Head of caudate nucleus (tissue), 42 donors: Measurements from ENCODE around the gene PARD3.

Experiments
- DNase-seq, 42 donors: peaks; one replicate each; pipeline versions ENCODE4 v3.0.0 to v3.0.0-alpha.2; 2020 to 2021; ENCODE audit warnings: mixed read lengths in 7 of 42
- intact Hi-C: fragments of 100-400 bp; cut with DNase I; formaldehyde crosslinking; loops from one replicate; pipeline ENCODE4 v1.15.0; 2022

PARD3 gene

GRCh38 chr10:34121125-34121753, 693.9 kb downstream of the PARD3 start:
- peak in 1 of 42 donors; percentile 8 for DNase-seq
- intact Hi-C loops: no loop called here

GRCh38 chr10:34119456-34119855, 695.6 kb downstream of the PARD3 start:
- DNase-seq: peak in 1 of 42 donors; percentile 33
- intact Hi-C loops: no loop called here

- peak in 22 of 42 donors; percentile 9 to 59 (median 37) for DNase-seq
- intact Hi-C loops: no loop called here
These were observed 698.3 kb downstream of the PARD3 start for GRCh38 chr10:34116681-34117271.

- intact Hi-C loops: no loop called here
- peak in 10 of 42 donors; percentile 17 to 42 (median 33) for DNase-seq
These were observed 698.9 kb downstream of the PARD3 start for GRCh38 chr10:34116220-34116641.

GRCh38 chr10:34114914-34115313, 700.2 kb downstream of the PARD3 start:
- DNase-seq: peak in 1 of 42 donors; percentile 27
- intact Hi-C loops: no loop called here

GRCh38 chr10:34113504-34114225, 701.4 kb downstream of the PARD3 start:
- DNase-seq: peak in 1 of 42 donors; percentile 12
- intact Hi-C loops: no loop called here

- intact Hi-C loops: no loop called here
- peak in 1 of 42 donors; percentile 21 for DNase-seq
These were observed 702.8 kb downstream of the PARD3 start for GRCh38 chr10:34112171-34112782.

GRCh38 chr10:34111179-34111578, 703.9 kb downstream of the PARD3 start:
- DNase-seq: peak in 1 of 42 donors; percentile 31
- intact Hi-C loops: no loop called here

GRCh38 chr10:34109952-34110702, 705.0 kb downstream of the PARD3 start:
- intact Hi-C loops: no loop called here
- DNase-seq: peak in 1 of 42 donors; percentile 31

- intact Hi-C loops: no loop called here
- DNase-seq: peak in 1 of 42 donors; percentile 32
These were observed 705.6 kb downstream of the PARD3 start for GRCh38 chr10:34109495-34109894.

- peak in 2 of 42 donors; percentile 32 to 40 for DNase-seq
- intact Hi-C loops: no loop called here
These were observed 707.2 kb downstream of the PARD3 start for GRCh38 chr10:34107626-34108516.

GRCh38 chr10:34106356-34106885, 708.7 kb downstream of the PARD3 start:
- DNase-seq: peak in 11 of 42 donors; percentile 18 to 67 (median 44)
- intact Hi-C loops: no loop called here

- DNase-seq: peak in 2 of 42 donors; percentile 36 to 41
- intact Hi-C loops: no loop called here
These were observed 710.1 kb downstream of the PARD3 start for GRCh38 chr10:34104829-34105572.

- peak in 2 of 42 donors; percentile 33 to 34 for DNase-seq
- intact Hi-C loops: no loop called here
These were observed 712.1 kb downstream of the PARD3 start for GRCh38 chr10:34102893-34103506.

- intact Hi-C loops: no loop called here
- DNase-seq: peak in 3 of 42 donors; percentile 7 to 46 (median 38)
These were observed 712.8 kb downstream of the PARD3 start for GRCh38 chr10:34102237-34102673.

- intact Hi-C loops: no loop called here
- no peak for DNase-seq
These were observed 714.1 kb downstream of the PARD3 start for GRCh38 chr10:34101001-34101400.
